ENCODE measurements around the gene PTPN4. TPM values are rescaled to one million over a fixed set of nuclear protein-coding genes. Genes with fewer than 3 reads are reported as not detected.
"Not testable (repeated sequence)": the region's sequence is repeated elsewhere in the genome, so short reads cannot be mapped to it uniquely, and the experiment has no call there.

PTPN4 gene
- total RNA-seq, 2 donors from 2014 or later = 23.7 to 65.3 TPM

DNA sequence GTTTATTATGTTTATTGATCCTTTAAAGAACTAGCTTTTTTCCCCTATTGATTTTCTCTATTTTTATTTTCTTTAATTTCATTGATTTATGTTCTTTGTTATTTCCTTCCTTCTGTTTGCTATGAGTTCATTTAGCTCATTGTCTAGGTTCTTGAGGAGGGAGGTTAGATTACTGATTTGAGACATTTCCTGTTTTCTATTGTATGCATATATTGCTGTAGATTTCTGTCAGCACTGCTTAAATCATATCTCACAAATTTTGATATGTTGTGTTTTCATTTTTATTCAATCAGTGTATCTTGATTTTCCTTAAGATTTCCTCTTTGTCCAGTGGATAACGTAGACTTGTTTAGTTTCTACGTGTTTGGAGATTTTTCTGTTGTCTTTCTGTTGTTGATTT lies 43.4 kb downstream of the PTPN4 start:
- DNase-seq (ENCODE audit: low spot score) = no peak
- Histone ChIP-seq H3K27me3 (replicated peaks; ENCODE audit: insufficient read depth) (no peaks in the 10 kb centered on the region), H3K9me3 (no peaks in the 10 kb centered on the region), H3K27ac (no peak overlapping the region), H3K4me1 (replicated peaks) (no peaks in the 10 kb centered on the region), H3K4me3 (no peak overlapping the region), H3K36me3 (no peaks in the 10 kb centered on the region)
- WGBS = 94% methylated on average over 2 of the region's 2 CpGs
- intact Hi-C loops (cut with DNase I) = no loop called here
- no peak for TF ChIP-seq POLR2A (IDR thresholded peaks at IDR 0.05)
- TF ChIP-seq, protein P1, sequence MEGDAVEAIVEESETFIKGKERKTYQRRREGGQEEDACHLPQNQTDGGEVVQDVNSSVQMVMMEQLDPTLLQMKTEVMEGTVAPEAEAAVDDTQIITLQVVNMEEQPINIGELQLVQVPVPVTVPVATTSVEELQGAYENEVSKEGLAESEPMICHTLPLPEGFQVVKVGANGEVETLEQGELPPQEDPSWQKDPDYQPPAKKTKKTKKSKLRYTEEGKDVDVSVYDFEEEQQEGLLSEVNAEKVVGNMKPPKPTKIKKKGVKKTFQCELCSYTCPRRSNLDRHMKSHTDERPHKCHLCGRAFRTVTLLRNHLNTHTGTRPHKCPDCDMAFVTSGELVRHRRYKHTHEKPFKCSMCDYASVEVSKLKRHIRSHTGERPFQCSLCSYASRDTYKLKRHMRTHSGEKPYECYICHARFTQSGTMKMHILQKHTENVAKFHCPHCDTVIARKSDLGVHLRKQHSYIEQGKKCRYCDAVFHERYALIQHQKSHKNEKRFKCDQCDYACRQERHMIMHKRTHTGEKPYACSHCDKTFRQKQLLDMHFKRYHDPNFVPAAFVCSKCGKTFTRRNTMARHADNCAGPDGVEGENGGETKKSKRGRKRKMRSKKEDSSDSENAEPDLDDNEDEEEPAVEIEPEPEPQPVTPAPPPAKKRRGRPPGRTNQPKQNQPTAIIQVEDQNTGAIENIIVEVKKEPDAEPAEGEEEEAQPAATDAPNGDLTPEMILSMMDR (IDR thresholded peaks at IDR 0.05) = no peak
- no peak for TF ChIP-seq POLR2AphosphoS5 (IDR thresholded peaks at IDR 0.05)

- H3K4me1 ChIP-seq (replicated peaks); H3K4me3 ChIP-seq; DNase-seq (ENCODE audit: low spot score); H3K27ac ChIP-seq; H3K27me3 ChIP-seq (replicated peaks; ENCODE audit: insufficient read depth); H3K9me3 ChIP-seq; intact Hi-C loops (cut with DNase I); H3K36me3 ChIP-seq: not testable (repeated sequence)
- 91% methylated on average over 6 of the region's 6 CpGs for WGBS
Observed at GRCh38 chr2:119804409-119804808, 44.7 kb downstream of the PTPN4 start.

GRCh38 chr2:119808516-119809147 lies 48.9 kb downstream of the PTPN4 start:
- H3K27ac ChIP-seq = no peak overlapping the region
- intact Hi-C loops (cut with DNase I) = no loop called here
- H3K4me3 ChIP-seq = no peak overlapping the region
- DNase-seq (ENCODE audit: low spot score) = no peak
- no peaks in the 10 kb centered on the region for H3K36me3 ChIP-seq
- no peaks in the 10 kb centered on the region for H3K9me3 ChIP-seq
- WGBS = 55% methylated on average over 3 of the region's 3 CpGs
- TF ChIP-seq, protein P1 (IDR thresholded peaks at IDR 0.05) = no peak
- TF ChIP-seq POLR2A (IDR thresholded peaks at IDR 0.05) (no peak), POLR2AphosphoS5 (IDR thresholded peaks at IDR 0.05) (no peak)
- no peaks in the 10 kb centered on the region for H3K4me1 ChIP-seq (replicated peaks)
- H3K27me3 ChIP-seq (replicated peaks; ENCODE audit: insufficient read depth) = no peaks in the 10 kb centered on the region

DNA sequence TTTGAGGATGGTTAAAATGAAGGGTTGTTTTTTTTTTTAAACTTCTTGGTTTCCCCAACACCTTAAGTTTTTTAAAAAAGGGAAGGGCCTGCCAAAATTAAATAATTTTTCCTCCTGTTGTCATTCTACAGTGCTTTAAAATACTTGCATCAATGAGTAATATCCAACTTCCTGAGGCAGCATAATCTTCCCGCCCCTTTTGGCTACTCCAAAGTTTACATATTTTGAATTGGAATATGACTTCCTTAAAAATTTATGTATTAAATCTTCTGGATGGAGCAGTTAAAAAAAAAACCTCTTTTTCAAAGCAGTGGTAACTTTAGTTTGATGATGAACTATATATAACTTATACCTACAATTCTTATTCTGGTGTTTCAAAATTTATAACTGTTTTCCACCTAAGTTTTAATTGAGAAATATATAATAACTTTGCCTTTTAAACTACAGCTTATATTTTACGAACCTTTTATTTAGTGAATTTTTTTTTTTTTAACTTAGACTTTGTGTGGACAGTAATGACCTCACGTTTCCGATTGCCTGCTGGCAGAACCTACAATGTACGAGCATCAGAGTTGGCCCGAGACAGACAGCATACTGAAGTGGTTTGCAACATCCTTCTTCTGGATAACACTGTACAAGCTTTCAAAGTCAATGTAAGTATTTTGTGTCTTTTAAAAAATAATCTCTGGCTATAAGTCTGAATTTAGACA lies 49.8 kb downstream of the PTPN4 start:
- Histone ChIP-seq H3K27ac (peak overlapping the region in 1 of 2 donors; percentile 7), H3K27me3 (replicated peaks; ENCODE audit: insufficient read depth) (no peaks in the 10 kb centered on the region), H3K36me3 (no peaks in the 10 kb centered on the region), H3K4me1 (replicated peaks) (no peaks in the 10 kb centered on the region), H3K9me3 (no peaks in the 10 kb centered on the region), H3K4me3 (no peak overlapping the region)
- DNase-seq (ENCODE audit: low spot score) = no peak
- WGBS = 32% methylated on average over 6 of the region's 6 CpGs
- intact Hi-C loops (cut with DNase I) = loop anchor here (5.0 kb wide), 1 partner anchor 47 kb away; no protein-coding TSS in a partner anchor
- TF ChIP-seq POLR2A (IDR thresholded peaks at IDR 0.05) (no peak), POLR2AphosphoS5 (IDR thresholded peaks at IDR 0.05) (no peak)
- TF ChIP-seq, protein P1 (IDR thresholded peaks at IDR 0.05) = no peak

- peak overlapping the region in 1 of 2 donors; percentile 7 for H3K27ac ChIP-seq
- 32% methylated on average over 2 of the region's 2 CpGs for WGBS
- H3K36me3 ChIP-seq = no peaks in the 10 kb centered on the region
- H3K4me3 ChIP-seq = no peak overlapping the region
- H3K27me3 ChIP-seq (replicated peaks; ENCODE audit: insufficient read depth) = no peaks in the 10 kb centered on the region
- intact Hi-C loops (cut with DNase I) = loop anchor here (5.0 kb wide), 1 partner anchor 48 kb away; no protein-coding TSS in a partner anchor
- TF ChIP-seq, protein P1 (IDR thresholded peaks at IDR 0.05) = no peak
- no peaks in the 10 kb centered on the region for H3K4me1 ChIP-seq (replicated peaks)
- H3K9me3 ChIP-seq = no peaks in the 10 kb centered on the region
- no peak for DNase-seq (ENCODE audit: low spot score)
Observed at GRCh38 chr2:119810049-119810630, 50.4 kb downstream of the PTPN4 start.
